Fibroblast of lung (primary cell): ENCODE measurements around the gene PAQR5.

Experiments
- EZH2 ChIP-seq: IDR thresholded peaks from 2 replicates; pipeline ENCODE4 v1.5.1; 2012; ENCODE audit warnings: low read length, control low read depth, mild to moderate bottlenecking; ENCODE audit errors: missing control alignments
- TF ChIP-seq, protein P1 (sequence below), 2 donors: IDR thresholded peaks in 1 of 2; conservative IDR thresholded peaks in 1 of 2; 1 replicate in 1 of 2; 2 replicates in 1 of 2; pipeline ENCODE4 v1.5.1; 2011 to 2012; ENCODE audit warnings: low read length in 2 of 2, control low read depth in 1 of 2, inconsistent platforms in 1 of 2, low read depth in 1 of 2, mild to moderate bottlenecking in 1 of 2

DNA sequence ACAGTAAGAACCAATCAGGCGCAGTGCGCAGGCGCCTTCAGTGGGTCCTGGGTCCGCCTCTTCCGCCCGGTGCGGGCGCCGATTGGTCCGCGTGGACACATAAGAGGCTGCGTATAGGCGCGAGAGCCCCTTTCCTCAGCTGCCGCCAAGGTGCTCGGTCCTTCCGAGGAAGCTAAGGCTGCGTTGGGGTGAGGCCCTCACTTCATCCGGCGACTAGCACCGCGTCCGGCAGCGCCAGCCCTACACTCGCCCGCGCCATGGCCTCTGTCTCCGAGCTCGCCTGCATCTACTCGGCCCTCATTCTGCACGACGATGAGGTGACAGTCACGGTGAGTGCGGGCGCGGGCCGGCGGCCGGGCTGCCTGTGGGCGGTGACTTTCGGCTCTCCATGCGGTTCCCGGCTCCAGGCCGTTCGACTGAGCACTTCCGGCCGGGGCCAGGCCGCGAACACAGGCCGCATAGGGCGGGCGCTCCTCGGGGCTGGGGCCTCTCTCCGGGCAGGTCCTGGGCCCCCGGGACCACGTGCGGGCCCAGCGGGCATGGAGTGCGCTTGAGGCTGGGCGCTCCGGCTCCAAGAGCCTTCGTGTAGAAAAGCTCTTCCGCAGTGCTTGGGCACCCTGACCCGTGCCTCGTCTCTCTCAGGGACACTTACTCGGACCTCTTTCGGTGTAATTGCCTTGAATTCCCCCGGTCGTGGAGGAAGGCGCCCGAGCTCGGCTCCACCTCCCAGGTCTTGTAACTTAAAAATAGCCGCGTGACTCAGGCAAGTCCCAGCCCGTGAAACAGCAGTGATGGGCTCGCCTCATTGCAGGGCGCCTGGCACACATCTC, 154.2 kb downstream of the PAQR5 start, which contains the start of gene RPLP1:
- TF ChIP-seq, protein P1, sequence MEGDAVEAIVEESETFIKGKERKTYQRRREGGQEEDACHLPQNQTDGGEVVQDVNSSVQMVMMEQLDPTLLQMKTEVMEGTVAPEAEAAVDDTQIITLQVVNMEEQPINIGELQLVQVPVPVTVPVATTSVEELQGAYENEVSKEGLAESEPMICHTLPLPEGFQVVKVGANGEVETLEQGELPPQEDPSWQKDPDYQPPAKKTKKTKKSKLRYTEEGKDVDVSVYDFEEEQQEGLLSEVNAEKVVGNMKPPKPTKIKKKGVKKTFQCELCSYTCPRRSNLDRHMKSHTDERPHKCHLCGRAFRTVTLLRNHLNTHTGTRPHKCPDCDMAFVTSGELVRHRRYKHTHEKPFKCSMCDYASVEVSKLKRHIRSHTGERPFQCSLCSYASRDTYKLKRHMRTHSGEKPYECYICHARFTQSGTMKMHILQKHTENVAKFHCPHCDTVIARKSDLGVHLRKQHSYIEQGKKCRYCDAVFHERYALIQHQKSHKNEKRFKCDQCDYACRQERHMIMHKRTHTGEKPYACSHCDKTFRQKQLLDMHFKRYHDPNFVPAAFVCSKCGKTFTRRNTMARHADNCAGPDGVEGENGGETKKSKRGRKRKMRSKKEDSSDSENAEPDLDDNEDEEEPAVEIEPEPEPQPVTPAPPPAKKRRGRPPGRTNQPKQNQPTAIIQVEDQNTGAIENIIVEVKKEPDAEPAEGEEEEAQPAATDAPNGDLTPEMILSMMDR (conservative IDR thresholded peaks at IDR 0.05 in 1 of 2, IDR thresholded peaks at IDR 0.05 in 1 of 2; ENCODE audit: low read depth in 1 of 2, low read length in 2 of 2): no peak
- no peak for TF ChIP-seq EZH2
